Coronary artery (tissue), 2 donors: ENCODE measurements around the gene RAET1E.

Experiments
- DNase-seq: peaks from one replicate; pipeline ENCODE4 v3.0.0-alpha.2; 2017; ENCODE audit warnings: low spot score
- H3K27ac ChIP-seq, 2 donors: fragments of 200-600 bp; sonication (generic); one replicate each; pipeline ENCODE4 v1.5.1; 2016 to 2019
- H3K4me3 ChIP-seq: fragments of 200-600 bp; sonication (generic); 2 replicates; pipeline ENCODE4 v1.5.1; 2016; ENCODE audit warnings: mild to moderate bottlenecking, moderate library complexity
- CTCF ChIP-seq: fragments of 200-600 bp; sonication (generic); IDR thresholded peaks from one replicate; pipeline ENCODE4 v1.5.1; 2019; ENCODE audit warnings: antibody characterized with exemption

Gene RAET1E

DNA sequence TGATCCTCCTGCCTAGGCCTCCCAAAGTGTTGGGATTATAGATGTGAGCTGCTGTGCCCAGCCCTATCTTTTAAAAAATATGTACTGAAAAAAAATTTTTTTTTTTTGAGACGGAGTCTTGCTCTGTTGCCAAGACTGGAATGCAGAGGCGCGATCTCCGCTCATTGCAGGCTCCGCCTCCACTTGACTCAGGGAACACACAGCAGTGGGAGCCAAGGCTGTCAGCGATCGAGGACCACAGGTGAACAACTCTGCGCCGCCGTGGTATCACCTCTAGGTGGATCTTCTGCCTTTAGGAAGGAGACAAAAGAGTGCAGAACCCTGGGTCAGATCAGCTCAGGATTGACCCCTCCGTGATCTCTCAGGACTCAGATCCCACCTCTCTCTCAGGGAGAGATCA lies 13.7 kb downstream of the RAET1E start:
- Histone ChIP-seq H3K4me3 (peak overlapping the region; percentile 33), H3K27ac (peak overlapping the region in 1 of 2 donors; percentile 8)
- TF ChIP-seq CTCF, result no peak
- DNase-seq, result no peak

- TF ChIP-seq CTCF, result no peak
- H3K4me3 ChIP-seq, result no peak overlapping the region
- H3K27ac ChIP-seq, result no peak overlapping the region
- no peak for DNase-seq
These were observed 16.1 kb downstream of the RAET1E start for GRCh38 chr6:149881860-149882259.

DNA sequence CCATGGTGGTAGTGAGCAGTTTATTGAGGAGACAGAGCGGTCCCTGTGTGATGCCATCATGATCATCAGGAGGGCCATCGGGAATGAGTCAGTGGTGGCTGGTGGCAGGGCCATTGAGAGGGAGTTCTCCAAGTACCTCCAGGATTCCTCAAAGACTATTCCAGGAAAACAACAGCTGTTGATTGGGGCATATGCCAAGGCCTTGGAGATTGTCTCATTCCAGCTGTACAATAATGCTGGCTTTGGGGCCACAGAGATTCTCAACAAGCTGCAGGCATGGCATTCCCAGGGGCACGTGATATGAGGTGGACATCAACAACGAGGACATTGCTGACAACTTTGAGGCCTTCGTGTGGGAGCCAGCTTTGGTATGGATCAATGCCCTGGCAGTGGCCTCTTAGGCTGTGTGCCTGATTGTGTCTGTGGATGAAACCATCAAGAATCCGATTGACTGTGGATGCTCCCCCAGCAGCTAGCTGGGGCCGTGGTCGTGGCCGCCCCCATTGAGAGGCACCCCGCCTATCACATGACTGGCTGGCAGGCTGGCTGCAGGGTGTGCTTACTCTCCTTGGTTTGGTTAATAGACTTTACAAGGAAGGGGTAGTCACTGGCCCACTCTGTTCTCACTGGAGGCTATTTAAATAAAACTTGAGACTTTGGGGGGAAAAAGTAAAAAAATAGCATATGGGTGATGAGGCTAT lies 16.7 kb downstream of the RAET1E start:
- Histone ChIP-seq H3K27ac (no peak overlapping the region), H3K4me3 (no peak overlapping the region)
- TF ChIP-seq CTCF, result no peak
- DNase-seq, result no peak

DNA sequence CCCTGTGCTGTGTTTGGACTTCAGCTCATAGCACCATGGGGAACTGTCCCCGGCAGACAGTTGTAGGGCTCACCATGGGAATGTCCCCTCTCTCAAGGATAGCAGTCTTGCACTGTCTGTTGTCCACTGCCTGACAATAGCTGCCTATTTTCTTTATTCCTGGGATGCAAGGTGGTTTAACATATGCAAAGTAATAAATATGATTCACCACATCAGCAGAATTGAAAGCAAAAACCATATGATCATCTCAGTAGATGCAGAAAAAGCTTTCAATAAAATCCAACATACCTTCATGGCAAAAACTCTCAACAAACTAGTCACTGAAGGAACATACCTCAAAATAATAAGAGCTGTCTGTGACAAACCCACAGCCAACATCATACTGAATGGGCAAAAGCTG lies 20.3 kb downstream of the RAET1E start:
- Histone ChIP-seq H3K4me3 (no peak overlapping the region), H3K27ac (no peak overlapping the region)
- TF ChIP-seq CTCF, result no peak
- DNase-seq, result no peak

- Histone ChIP-seq H3K4me3 (no peak overlapping the region), H3K27ac (no peak overlapping the region)
- TF ChIP-seq CTCF, result no peak
- DNase-seq, result no peak
These were observed 21.5 kb downstream of the RAET1E start for GRCh38 chr6:149876241-149876933.

DNA sequence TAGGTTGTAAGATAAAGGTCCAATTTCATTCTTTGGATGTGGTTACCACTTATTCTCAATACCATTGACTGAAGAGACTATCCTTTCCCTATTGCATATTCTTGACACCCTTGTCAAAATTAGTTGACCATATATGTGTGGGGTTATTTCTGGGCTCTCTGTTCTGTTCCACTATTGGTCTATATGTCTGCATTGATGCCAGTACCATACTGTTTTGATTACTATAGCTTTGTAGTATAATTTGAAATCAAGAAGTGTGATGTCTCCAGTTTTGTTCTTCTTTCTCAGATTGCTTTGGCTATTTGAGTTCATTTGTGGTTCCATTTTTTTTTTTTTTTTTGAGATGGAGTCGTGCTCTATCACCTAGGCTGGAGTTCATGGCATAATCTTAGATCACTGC lies 25.7 kb downstream of the RAET1E start:
- TF ChIP-seq CTCF, result no peak
- DNase-seq, result no peak
- H3K4me3 ChIP-seq, result no peak overlapping the region
- no peak overlapping the region for H3K27ac ChIP-seq

GRCh38 chr6:149871182-149871581 lies 26.7 kb downstream of the RAET1E start:
- DNase-seq, result no peak
- Histone ChIP-seq H3K27ac (no peak overlapping the region), H3K4me3 (no peak overlapping the region)
- TF ChIP-seq CTCF, result no peak
